KMS-11 (cell line): ENCODE results near the gene DAAM1.
A peak's percentile ranks its signal among the peaks of the same experiment; 100 is the strongest.

Source experiments
- H2AFZ ChIP-seq: fragments of 200-600 bp; sonication (generic); 2 replicates; pipeline ENCODE4 v1.6.1; 2016; ENCODE audit warnings: antibody characterized with exemption, mixed run types, low read depth
- H3K27ac ChIP-seq: fragments of 200-600 bp; sonication (generic); 2 replicates; pipeline ENCODE4 v1.6.1; 2016; ENCODE audit warnings: mild to moderate bottlenecking, mixed run types
- H3K27me3 ChIP-seq: fragments of 200-600 bp; sonication (generic); 2 replicates; pipeline ENCODE4 v1.6.1; 2017; ENCODE audit warnings: mild to moderate bottlenecking, low read depth, mixed run types, moderate library complexity; ENCODE audit not compliant: insufficient read depth
- H3K36me3 ChIP-seq: fragments of 200-600 bp; sonication (generic); 2 replicates; pipeline ENCODE4 v1.6.1; 2017; ENCODE audit warnings: mild to moderate bottlenecking, mixed run types; ENCODE audit not compliant: insufficient read depth
- H3K4me1 ChIP-seq: fragments of 200-600 bp; sonication (generic); 2 replicates; pipeline ENCODE4 v1.6.1; 2016; ENCODE audit warnings: mild to moderate bottlenecking, low read depth, mixed run types; ENCODE audit not compliant: poor library complexity, severe bottlenecking
- H3K4me2 ChIP-seq: fragments of 200-600 bp; sonication (generic); 2 replicates; pipeline ENCODE4 v1.7.0; 2016; ENCODE audit warnings: mild to moderate bottlenecking, mixed run types
- H3K4me3 ChIP-seq: fragments of 200-600 bp; sonication (generic); IDR thresholded peaks from 2 replicates; pipeline ENCODE4 v1.6.1; 2017; ENCODE audit warnings: low read depth, low read length, mixed read lengths; ENCODE audit not compliant: insufficient read depth
- H3K79me2 ChIP-seq: fragments of 200-600 bp; sonication (generic); 2 replicates; pipeline ENCODE4 v1.6.1; 2016; ENCODE audit warnings: low read depth, mixed run types; ENCODE audit not compliant: insufficient read depth
- H3K9ac ChIP-seq: fragments of 200-600 bp; sonication (generic); 2 replicates; pipeline ENCODE4 v1.6.1; 2016; ENCODE audit warnings: mild to moderate bottlenecking, mixed run types
- H4K20me1 ChIP-seq: fragments of 200-600 bp; sonication (generic); 2 replicates; pipeline ENCODE4 v1.6.1; 2016; ENCODE audit warnings: mild to moderate bottlenecking, mixed run types; ENCODE audit not compliant: insufficient read depth
- CTCF ChIP-seq: fragments of 200-600 bp; sonication (generic); conservative IDR thresholded peaks from 2 replicates; pipeline ENCODE4 v1.6.1; 2017; ENCODE audit warnings: low read depth, mild to moderate bottlenecking, antibody characterized with exemption, low read length, moderate library complexity, mixed read lengths

The DAAM1 gene

GRCh38 chr14:59188461-59189090 lies at the start of gene DAAM1:
Gene DAAM1, plus strand, starts transcription at chr14:59188667. Its CDS starts 74,811 bp downstream, at chr14:59263478.
- TF ChIP-seq CTCF: no peak
- Histone ChIP-seq H3K4me3 (no peak within 1 kb of the TSS), H3K27ac (peak within 1 kb of the TSS; percentile 66), H2AFZ (peak within 1 kb of the TSS; percentile 79), H3K27me3 (no peaks in the 10 kb centered on the region), H3K79me2 (peaks cover 13% of the 10 kb centered on the region; the same call in 1 of the 2 replicates), H3K4me1 (peaks cover 15% of the 10 kb centered on the region), H3K9ac (peak within 1 kb of the TSS; percentile 66), H3K4me2 (peak within 1 kb of the TSS; percentile 91), H3K36me3 (no peaks in the 10 kb centered on the region), H4K20me1 (no peaks in the 10 kb centered on the region)

GRCh38 chr14:59139324-59139723 lies 49.1 kb upstream of the DAAM1 start:
- Histone ChIP-seq H3K27ac (no peak overlapping the region), H3K4me3 (no peak overlapping the region), H3K79me2 (no peaks in the 10 kb centered on the region), H4K20me1 (no peaks in the 10 kb centered on the region), H3K4me1 (no peaks in the 10 kb centered on the region), H3K4me2 (no peak overlapping the region), H2AFZ (no peak overlapping the region), H3K27me3 (no peaks in the 10 kb centered on the region), H3K9ac (no peak overlapping the region), H3K36me3 (no peaks in the 10 kb centered on the region)
- TF ChIP-seq CTCF: no peak

GRCh38 chr14:59140106-59140843 lies 48.2 kb upstream of the DAAM1 start:
- Histone ChIP-seq H3K4me2 (no peak overlapping the region), H3K27ac (no peak overlapping the region), H2AFZ (no peak overlapping the region), H3K4me3 (no peak overlapping the region), H3K9ac (no peak overlapping the region), H3K27me3 (no peaks in the 10 kb centered on the region), H4K20me1 (no peaks in the 10 kb centered on the region), H3K79me2 (no peaks in the 10 kb centered on the region), H3K36me3 (no peaks in the 10 kb centered on the region), H3K4me1 (no peaks in the 10 kb centered on the region)
- no peak for TF ChIP-seq CTCF

- Histone ChIP-seq H3K4me3 (no peak overlapping the region), H3K9ac (no peak overlapping the region), H3K79me2 (no peaks in the 10 kb centered on the region), H3K27me3 (no peaks in the 10 kb centered on the region), H3K27ac (no peak overlapping the region), H4K20me1 (no peaks in the 10 kb centered on the region), H2AFZ (no peak overlapping the region), H3K4me1 (no peaks in the 10 kb centered on the region), H3K36me3 (no peaks in the 10 kb centered on the region), H3K4me2 (no peak overlapping the region)
- TF ChIP-seq CTCF: no peak
These were observed 42.0 kb upstream of the DAAM1 start for GRCh38 chr14:59146484-59146883.
